ENCODE data around the gene FXN.

FXN gene

GRCh38 chr9:69004836-69005235, 30.7 kb upstream of the FXN start:
- no peaks in the 10 kb centered on the region for H3K9me3 ChIP-seq (ENCODE audit: insufficient read depth, low read length, severe bottlenecking)
- no peak overlapping the region for H3K27ac ChIP-seq (ENCODE audit: low read length)
- no peak overlapping the region for H3K4me3 ChIP-seq (ENCODE audit: low read depth in 1 of 2, low read length in 2 of 2)
- no peaks in the 10 kb centered on the region for H4K20me1 ChIP-seq (ENCODE audit: insufficient read depth, low read length)
- no peaks in the 10 kb centered on the region for H3K79me2 ChIP-seq (ENCODE audit: insufficient read depth, low read length)
- ATAC-seq (ENCODE audit: insufficient read depth, low read depth) (no peak), DNase-seq (no peak)
- no peak overlapping the region for H3K9ac ChIP-seq (ENCODE audit: low read depth, low read length)
- no peaks in the 10 kb centered on the region for H3K36me3 ChIP-seq (ENCODE audit: insufficient read depth, low read length)
- no peak overlapping the region for H2AFZ ChIP-seq (ENCODE audit: low read depth, low read length)
- H3K27me3 ChIP-seq (ENCODE audit: insufficient read depth, low read length, poor library complexity), result peaks cover 5% of the 10 kb centered on the region
- no peak overlapping the region for H3K4me2 ChIP-seq (ENCODE audit: insufficient read depth, low read length)
- no peak for TF ChIP-seq CTCF (IDR thresholded peaks at IDR 0.05; ENCODE audit: borderline replicate concordance, extremely low read depth, low read length, poor library complexity, severe bottlenecking)
- no peak for TF ChIP-seq EZH2 (IDR thresholded peaks at IDR 0.05; ENCODE audit: borderline replicate concordance, low read depth, low read length, severe bottlenecking)
- no peaks in the 10 kb centered on the region for H3K4me1 ChIP-seq (ENCODE audit: insufficient read depth, low read length)

- Histone ChIP-seq H3K27ac (ENCODE audit: low read length) (no peak overlapping the region), H3K9ac (ENCODE audit: low read depth, low read length) (no peak overlapping the region), H2AFZ (ENCODE audit: low read depth, low read length) (no peak overlapping the region), H3K4me3 (ENCODE audit: low read depth in 1 of 2, low read length in 2 of 2) (no peak overlapping the region), H3K9me3 (ENCODE audit: insufficient read depth, low read length, severe bottlenecking) (no peaks in the 10 kb centered on the region), H3K79me2 (ENCODE audit: insufficient read depth, low read length) (no peaks in the 10 kb centered on the region), H3K36me3 (ENCODE audit: insufficient read depth, low read length) (no peaks in the 10 kb centered on the region), H3K4me1 (ENCODE audit: insufficient read depth, low read length) (no peaks in the 10 kb centered on the region), H3K4me2 (ENCODE audit: insufficient read depth, low read length) (no peak overlapping the region), H4K20me1 (ENCODE audit: insufficient read depth, low read length) (no peaks in the 10 kb centered on the region), H3K27me3 (ENCODE audit: insufficient read depth, low read length, poor library complexity) (no peaks in the 10 kb centered on the region)
- ATAC-seq (ENCODE audit: insufficient read depth, low read depth) (no peak), DNase-seq (no peak)
- TF ChIP-seq CTCF (IDR thresholded peaks at IDR 0.05; ENCODE audit: borderline replicate concordance, extremely low read depth, low read length, poor library complexity, severe bottlenecking) (no peak), EZH2 (IDR thresholded peaks at IDR 0.05; ENCODE audit: borderline replicate concordance, low read depth, low read length, severe bottlenecking) (no peak)
These were observed 25.8 kb upstream of the FXN start for GRCh38 chr9:69009708-69010107.

- DNase-seq (peak; percentile 43), ATAC-seq (ENCODE audit: insufficient read depth, low read depth) (peak; percentile 59)
- H4K20me1 ChIP-seq (ENCODE audit: insufficient read depth, low read length), result no peaks in the 10 kb centered on the region
- no peak overlapping the region for H2AFZ ChIP-seq (ENCODE audit: low read depth, low read length)
- H3K27me3 ChIP-seq (ENCODE audit: insufficient read depth, low read length, poor library complexity), result no peaks in the 10 kb centered on the region
- H3K4me1 ChIP-seq (ENCODE audit: insufficient read depth, low read length), result no peaks in the 10 kb centered on the region
- no peaks in the 10 kb centered on the region for H3K79me2 ChIP-seq (ENCODE audit: insufficient read depth, low read length)
- no peak overlapping the region for H3K9ac ChIP-seq (ENCODE audit: low read depth, low read length)
- no peaks in the 10 kb centered on the region for H3K9me3 ChIP-seq (ENCODE audit: insufficient read depth, low read length, severe bottlenecking)
- no peak overlapping the region for H3K4me2 ChIP-seq (ENCODE audit: insufficient read depth, low read length)
- no peak overlapping the region for H3K4me3 ChIP-seq (ENCODE audit: low read depth in 1 of 2, low read length in 2 of 2)
- no peak overlapping the region for H3K27ac ChIP-seq (ENCODE audit: low read length)
- TF ChIP-seq CTCF (IDR thresholded peaks at IDR 0.05; ENCODE audit: borderline replicate concordance, extremely low read depth, low read length, poor library complexity, severe bottlenecking) (no peak), EZH2 (IDR thresholded peaks at IDR 0.05; ENCODE audit: borderline replicate concordance, low read depth, low read length, severe bottlenecking) (no peak)
- H3K36me3 ChIP-seq (ENCODE audit: insufficient read depth, low read length), result no peaks in the 10 kb centered on the region
These were observed 22.7 kb upstream of the FXN start for GRCh38 chr9:69012696-69013381.

Data from DND-41 (cell line).